ENCODE results near the gene PRDM7.

PRDM7 gene

GRCh38 chr16:90033387-90033786 lies 43.7 kb downstream of the PRDM7 start:
- DNase-seq: no peak

DNA sequence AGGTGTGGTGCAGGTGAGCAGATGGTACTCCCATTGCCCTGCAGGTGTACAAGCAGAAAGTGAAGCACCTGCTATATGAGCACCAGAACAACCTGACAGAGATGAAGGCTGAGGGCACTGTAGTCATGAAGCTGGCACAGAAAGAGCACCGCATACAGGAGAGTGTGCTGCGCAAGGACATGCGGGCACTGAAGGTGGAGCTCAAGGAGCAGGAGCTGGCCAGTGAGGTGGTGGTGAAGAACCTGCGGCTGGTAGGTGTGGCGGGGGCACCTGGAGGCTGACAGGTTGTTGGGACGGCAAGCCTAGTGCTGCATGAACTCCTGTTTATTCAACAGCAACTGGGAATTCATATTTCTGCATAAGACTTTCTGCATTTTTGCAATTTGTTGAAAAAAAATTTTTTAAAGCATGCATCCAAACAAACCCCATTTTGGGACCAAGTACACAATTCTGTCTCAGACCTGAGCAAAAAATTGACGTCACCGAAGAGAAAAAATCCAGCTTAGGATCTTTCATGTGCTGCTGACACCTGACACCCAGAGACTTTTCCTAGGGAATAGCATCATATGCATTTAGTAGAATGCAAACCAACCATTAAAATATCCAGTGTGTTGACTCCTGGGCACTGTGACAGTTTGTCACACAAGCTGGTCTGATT lies 44.3 kb downstream of the PRDM7 start:
- no peak for DNase-seq

GRCh38 chr16:90031931-90032673 lies 45.0 kb downstream of the PRDM7 start:
- DNase-seq: no peak

- DNase-seq: no peak
These were observed 45.8 kb downstream of the PRDM7 start for GRCh38 chr16:90031186-90031930.

DNA sequence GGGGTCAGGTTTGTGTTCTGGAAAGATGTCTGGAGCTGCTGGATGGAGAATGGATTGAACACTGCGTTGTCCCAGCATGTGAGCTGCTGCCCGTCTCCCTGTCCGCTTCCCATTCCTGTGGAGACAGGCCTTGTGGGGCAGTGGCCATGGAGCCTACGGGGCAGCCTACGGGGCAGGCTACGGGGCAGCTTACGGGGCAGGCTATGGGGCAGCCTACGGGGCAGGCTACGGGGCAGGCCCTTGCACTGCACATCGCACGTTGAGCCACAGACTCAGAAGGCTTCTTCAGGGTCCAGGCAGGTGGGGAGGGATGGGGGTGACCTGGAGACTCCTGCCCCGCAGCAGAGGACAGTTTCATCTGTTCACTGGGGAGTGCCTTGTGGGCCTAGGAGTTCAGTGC lies 48.1 kb downstream of the PRDM7 start:
- DNase-seq: no peak

DNA sequence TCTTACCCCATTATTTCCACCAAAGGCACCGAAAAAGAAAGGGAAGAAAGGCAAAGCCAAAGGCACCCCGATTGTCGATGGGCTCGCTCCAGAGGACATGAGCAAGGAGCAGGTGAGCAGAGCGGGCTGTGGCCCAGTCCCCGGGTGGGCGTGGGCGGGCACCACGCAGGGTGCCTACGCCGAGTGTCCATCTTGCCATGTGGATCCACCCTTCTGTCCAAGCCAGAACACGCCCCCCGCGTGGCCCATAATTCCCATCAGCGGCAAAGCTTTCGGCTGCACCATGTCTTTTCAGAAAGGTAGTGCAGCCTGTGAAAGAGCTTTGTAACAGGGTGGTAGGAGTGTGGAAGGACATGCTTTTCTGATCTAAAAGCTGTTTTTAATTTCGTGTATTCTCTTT lies 49.5 kb downstream of the PRDM7 start:
- DNase-seq: no peak

- DNase-seq: no peak
These were observed 51.0 kb downstream of the PRDM7 start for GRCh38 chr16:90026135-90026534.

DNA sequence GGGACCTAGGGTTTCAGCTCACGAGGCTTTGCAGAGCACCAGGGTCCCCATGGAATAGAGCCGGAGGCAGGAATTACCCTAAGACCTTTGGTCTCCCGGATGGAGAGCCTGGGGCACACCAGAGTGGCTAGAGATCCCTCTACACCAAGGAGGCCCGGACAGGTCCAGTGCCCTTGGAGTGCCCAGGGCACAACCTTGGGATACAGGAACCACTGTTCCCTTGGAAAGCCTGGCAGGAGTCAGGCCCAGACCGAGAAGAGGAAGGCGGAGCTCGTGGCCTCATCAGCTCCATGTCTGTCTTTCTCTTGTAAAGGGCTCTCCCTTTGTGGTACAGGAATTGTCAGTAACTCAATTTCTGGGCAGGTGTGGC lies 54.1 kb downstream of the PRDM7 start:
- no peak for DNase-seq

- DNase-seq: peak; percentile 95
These were observed 54.7 kb downstream of the PRDM7 start for GRCh38 chr16:90022209-90023077.

DNA sequence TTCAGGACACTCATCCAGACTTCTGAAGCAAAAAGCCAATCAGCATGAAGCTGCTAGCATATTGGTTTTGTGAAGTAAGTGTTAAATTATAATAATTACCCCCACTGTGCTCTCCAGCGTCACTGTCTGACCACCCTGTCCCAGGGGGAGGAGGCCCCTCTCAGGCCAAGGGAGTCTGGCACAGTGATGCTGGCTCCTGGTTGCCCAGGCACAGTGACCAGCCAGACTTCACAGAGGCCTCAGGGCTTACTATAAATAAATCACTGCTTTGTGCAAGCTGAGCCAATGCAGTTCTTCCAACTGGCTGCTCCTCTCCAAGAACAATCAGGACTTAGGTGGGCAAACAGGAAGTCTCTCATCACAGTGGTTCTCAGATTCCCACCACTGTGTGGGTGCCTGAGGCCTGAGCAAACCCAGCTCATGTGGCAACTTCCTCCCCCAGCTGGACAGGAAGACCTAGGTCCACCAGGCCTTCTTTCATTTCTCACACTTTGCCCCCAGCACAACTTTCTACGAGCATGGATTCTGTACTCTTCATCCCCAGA lies 56.2 kb downstream of the PRDM7 start:
- no peak for DNase-seq

DNA sequence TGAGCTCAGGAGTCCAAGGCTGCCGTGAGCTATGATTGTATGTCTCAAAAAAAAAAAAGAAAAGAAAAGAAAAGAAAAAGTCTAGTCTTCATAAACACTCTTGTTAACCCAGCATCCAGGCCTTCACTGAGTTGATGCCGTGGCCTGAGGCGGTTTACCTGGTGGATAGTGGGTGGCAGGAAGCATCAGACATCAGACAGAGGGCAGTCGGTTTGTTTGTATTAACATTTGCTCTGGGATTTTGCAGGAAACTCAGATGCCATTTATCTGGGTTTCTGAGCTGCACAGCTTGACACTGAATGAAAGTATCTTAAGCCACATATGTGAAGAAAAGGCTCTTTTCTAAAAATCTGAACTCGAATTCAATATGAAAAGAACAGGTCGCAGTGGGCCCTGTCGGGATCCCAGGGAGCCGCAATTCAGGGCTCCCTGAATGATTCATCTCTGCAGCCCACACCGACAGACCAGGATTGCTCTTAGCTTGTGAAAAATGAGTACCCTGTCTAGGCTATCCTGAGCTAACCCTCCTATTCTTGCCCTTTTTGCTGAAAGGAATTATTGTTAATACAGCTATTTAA lies 56.8 kb downstream of the PRDM7 start:
- no peak for DNase-seq

DNA sequence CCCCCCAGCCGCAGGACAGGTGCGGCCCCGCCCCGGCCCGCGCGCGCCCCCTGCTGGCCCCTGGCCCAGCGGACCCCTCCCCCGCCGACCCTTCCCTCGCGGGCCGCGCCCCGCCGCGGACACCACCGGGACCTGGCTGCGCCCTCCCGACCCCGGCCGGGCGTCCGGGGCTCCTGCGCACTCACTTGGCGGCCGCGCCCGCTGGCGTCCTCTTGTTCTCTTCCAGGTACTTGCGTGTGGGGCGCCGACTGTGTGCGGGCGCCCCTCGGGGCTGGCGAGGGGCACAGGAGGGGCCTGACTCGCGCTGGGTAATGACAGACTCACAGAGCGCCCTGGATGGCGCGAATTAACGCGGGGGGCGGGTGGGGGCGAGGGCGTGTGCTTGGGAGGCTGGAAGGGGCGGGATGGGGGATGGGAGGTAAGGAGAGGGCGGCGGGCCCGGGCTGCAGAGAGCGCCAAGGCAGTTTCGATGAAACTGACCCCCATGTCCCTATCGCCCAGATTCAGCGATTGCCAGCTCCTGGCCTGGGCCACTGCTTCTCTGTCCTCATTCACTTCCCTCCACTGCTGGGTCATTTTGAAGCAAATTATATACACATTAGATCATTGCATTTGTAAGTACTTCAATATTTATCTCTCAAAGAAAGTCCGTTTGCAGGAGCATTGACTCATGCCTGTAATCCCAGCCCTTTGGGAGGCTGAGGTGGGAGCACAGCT lies 57.4 kb downstream of the PRDM7 start:
- DNase-seq: peak; percentile 76

GRCh38 chr16:90018652-90019542 lies 58.2 kb downstream of the PRDM7 start, which contains the start of gene DBNDD1:
DBNDD1 (minus strand) TSS chr16:90019456; CDS start chr16:90019341, 115 bp downstream.
- no peak for DNase-seq

GRCh38 chr16:90018297-90018651 lies 58.9 kb downstream of the PRDM7 start:
- DNase-seq: no peak

- no peak for DNase-seq
These were observed 60.7 kb downstream of the PRDM7 start for GRCh38 chr16:90016339-90016950.

- DNase-seq: no peak
These were observed 61.4 kb downstream of the PRDM7 start for GRCh38 chr16:90015586-90016338.

DNA sequence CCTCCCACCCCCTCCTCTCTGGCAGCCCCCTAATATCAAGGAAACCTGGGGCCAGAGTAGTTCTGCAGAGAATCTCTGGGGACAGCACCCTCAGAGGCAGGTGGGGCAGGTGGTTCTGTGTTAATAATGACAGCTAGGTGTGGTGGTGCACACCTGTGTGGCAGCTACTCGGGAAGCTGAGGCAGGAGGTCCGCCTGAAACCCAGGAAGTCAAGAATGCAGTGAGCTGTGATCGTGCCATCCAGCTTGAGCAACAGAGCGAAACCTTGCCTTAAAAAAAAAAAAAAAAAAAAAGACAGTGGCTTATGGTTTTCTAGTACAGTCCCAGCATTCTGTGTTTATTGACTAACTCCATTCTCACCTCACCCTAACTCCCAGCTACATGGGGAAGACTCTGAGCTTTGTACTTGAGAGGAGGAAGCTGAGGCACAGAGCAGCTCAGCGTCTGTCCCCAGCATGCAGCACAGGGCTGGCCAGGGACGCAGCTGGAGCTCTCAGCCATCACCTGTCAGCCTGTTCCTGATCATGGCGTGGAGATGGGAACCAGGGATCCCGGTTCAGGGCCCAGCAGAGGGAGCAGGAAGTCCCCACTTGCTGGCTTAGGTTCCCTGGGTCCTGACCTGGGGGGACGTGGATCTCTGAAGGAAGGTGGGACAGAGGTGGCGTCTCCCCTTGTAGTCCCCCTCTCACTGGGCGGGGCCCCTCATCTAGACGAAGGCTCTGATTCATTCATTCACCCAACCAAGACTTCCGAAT lies 64.0 kb downstream of the PRDM7 start:
- no peak for DNase-seq

DNA sequence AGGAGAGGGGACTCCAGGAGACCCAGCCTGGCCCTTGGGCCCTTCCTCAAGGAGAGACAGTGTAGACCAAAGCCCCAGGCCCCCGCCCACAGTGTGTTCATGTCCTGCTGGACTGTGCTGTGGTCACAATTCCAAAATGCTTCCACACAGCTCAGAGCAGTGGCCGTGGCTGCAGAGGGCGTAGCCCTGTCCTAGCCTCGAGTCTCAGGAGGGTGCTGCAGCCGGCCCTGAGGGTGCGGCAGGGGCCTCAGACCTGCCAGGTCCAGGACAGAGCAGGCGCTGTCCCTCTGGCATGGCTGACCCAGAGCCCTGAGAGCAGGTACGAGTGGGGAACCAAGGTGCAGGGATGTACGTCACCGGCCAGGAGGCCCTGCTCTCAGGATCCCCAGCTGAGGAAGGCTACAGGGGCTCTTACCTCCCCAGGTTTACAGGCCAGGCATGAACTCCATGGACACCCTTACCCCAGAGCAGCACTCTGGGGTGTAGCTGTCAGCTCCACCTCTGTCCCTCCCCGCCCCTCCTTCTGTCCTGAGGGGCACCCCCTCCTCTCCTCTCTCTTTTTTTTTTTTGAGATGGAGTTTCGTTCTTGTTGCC lies 65.1 kb downstream of the PRDM7 start:
- no peak for DNase-seq
